Hepatocyte (in vitro differentiated cells): Measurements from ENCODE around the gene RHOT1. TPM values are rescaled to one million over a fixed set of nuclear protein-coding genes. Genes with fewer than 3 reads are reported as not detected.
A peak's percentile ranks its signal among the peaks of the same experiment; 100 is the strongest.
"Not testable (repeated sequence)": the region's sequence is repeated elsewhere in the genome, so short reads cannot be mapped to it uniquely, and the experiment has no call there.

ENCODE experiments used
- DNase-seq: peaks from one replicate; pipeline ENCODE4 v3.0.0-alpha.2; 2016; ENCODE audit warnings: low spot score
- H2AFZ ChIP-seq: fragments of 200-600 bp; sonication (generic); 2 replicates; pipeline ENCODE4 v1.6.0; 2016; ENCODE audit warnings: antibody characterized with exemption, mild to moderate bottlenecking
- H3K27ac ChIP-seq: fragments of 200-600 bp; sonication (generic); 2 replicates; pipeline ENCODE4 v1.5.1; 2016; ENCODE audit warnings: mild to moderate bottlenecking
- H3K27me3 ChIP-seq: fragments of 200-600 bp; sonication (generic); 2 replicates; pipeline ENCODE4 v1.6.1; 2016
- H3K36me3 ChIP-seq: fragments of 200-600 bp; sonication (generic); replicated peaks from 2 replicates; pipeline ENCODE4 v1.5.1; 2016; ENCODE audit warnings: low read depth; ENCODE audit not compliant: insufficient read depth
- H3K4me1 ChIP-seq: fragments of 200-600 bp; sonication (generic); 2 replicates; pipeline ENCODE4 v1.5.1; 2016; ENCODE audit warnings: mild to moderate bottlenecking, moderate library complexity; ENCODE audit not compliant: insufficient read depth
- H3K4me2 ChIP-seq: fragments of 200-600 bp; sonication (generic); 2 replicates; pipeline ENCODE4 v1.6.0; 2016
- H3K4me3 ChIP-seq: fragments of 200-600 bp; sonication (generic); 2 replicates; pipeline ENCODE4 v1.5.1; 2016; ENCODE audit warnings: mild to moderate bottlenecking
- H3K79me2 ChIP-seq: fragments of 200-600 bp; sonication (generic); 2 replicates; pipeline ENCODE4 v1.6.0; 2017; ENCODE audit warnings: mild to moderate bottlenecking
- H3K9me2 ChIP-seq: fragments of 200-600 bp; sonication (generic); replicated peaks from 2 replicates; pipeline ENCODE4 v1.6.0; 2017; ENCODE audit warnings: mild to moderate bottlenecking; ENCODE audit not compliant: insufficient read depth
- H3K9me3 ChIP-seq: fragments of 200-600 bp; sonication (generic); 2 replicates; pipeline ENCODE4 v1.5.1; 2016; ENCODE audit warnings: low read depth, mild to moderate bottlenecking
- H4K20me1 ChIP-seq: fragments of 200-600 bp; sonication (generic); 2 replicates; pipeline ENCODE4 v1.6.0; 2016; ENCODE audit warnings: mild to moderate bottlenecking; ENCODE audit not compliant: insufficient read depth, poor library complexity, severe bottlenecking
- CTCF ChIP-seq: fragments of 200-600 bp; sonication (generic); IDR thresholded peaks from 2 replicates; pipeline ENCODE4 v1.5.1; 2016; ENCODE audit warnings: antibody characterized with exemption, mild to moderate bottlenecking; ENCODE audit not compliant: poor library complexity
- EZH2 ChIP-seq: fragments of 200-600 bp; sonication (generic); IDR thresholded peaks from 2 replicates; pipeline ENCODE4 v1.6.1; 2016; ENCODE audit warnings: antibody characterized with exemption, mild to moderate bottlenecking, borderline replicate concordance
- EZH2phosphoT487 ChIP-seq: fragments of 200-600 bp; sonication (generic); IDR thresholded peaks from one replicate; pipeline ENCODE4 v1.6.1; 2018; ENCODE audit warnings: antibody characterized with exemption, mild to moderate bottlenecking, low read depth, moderate library complexity; ENCODE audit not compliant: unreplicated experiment, severe bottlenecking
- WGBS: methylation state at CpG from one replicate; pipeline ENCODE4 v1.1.6; 2016; ENCODE audit warnings: low lambda C conversion rate; ENCODE audit errors: missing lambda C conversion rate; 5-methylcytosine and 5-hydroxymethylcytosine counted together
- polyA plus RNA-seq: library from polyadenylated mRNA; unstranded; fragments of >200 nt; fragmentation: Nextera tagmentation; extraction: Ambion mirVana; gene quantifications from 2 replicates; pipeline ENCODE4 v1.2.1, GENCODE V29; 2016
- total RNA-seq: library from RNA; depleted of rRNA; stranded (reverse); fragments of >200 nt; gene quantifications from 2 replicates; pipeline ENCODE4 v1.2.3, GENCODE V29; 2014

RHOT1 gene
- total and polyA plus RNA-seq, 2 experiments from 2014 or later = 22.6 to 38.4 TPM

GRCh38 chr17:32174889-32175288 lies 32.6 kb downstream of the RHOT1 start:
- 90% methylated on average over 3 of the region's 3 CpGs for WGBS
- no peak for DNase-seq
- no peaks in the 10 kb centered on the region for H3K36me3 ChIP-seq

GRCh38 chr17:32178679-32179078 lies 36.4 kb downstream of the RHOT1 start:
- not testable (repeated sequence) for H3K79me2 ChIP-seq, H3K9me2 ChIP-seq, H4K20me1 ChIP-seq, H3K4me2 ChIP-seq, H3K27ac ChIP-seq, H3K4me3 ChIP-seq, H3K9me3 ChIP-seq, H3K36me3 ChIP-seq, H2AFZ ChIP-seq, H3K4me1 ChIP-seq, H3K27me3 ChIP-seq, DNase-seq
- WGBS = 100% methylated on average over 15 of the region's 24 CpGs

More at GRCh38 chr17:32174889-32175288, 32.6 kb downstream of the RHOT1 start:
- Histone ChIP-seq H3K4me3 (no peak overlapping the region), H3K79me2 (peaks cover 3% of the 10 kb centered on the region), H3K27me3 (no peaks in the 10 kb centered on the region), H4K20me1 (no peaks in the 10 kb centered on the region), H3K4me1 (no peaks in the 10 kb centered on the region), H3K4me2 (no peak overlapping the region), H3K9me2 (no peaks in the 10 kb centered on the region), H3K9me3 (no peaks in the 10 kb centered on the region), H3K27ac (no peak overlapping the region), H2AFZ (no peak overlapping the region)
- no peak for TF ChIP-seq EZH2phosphoT487
- TF ChIP-seq EZH2 = no peak
- TF ChIP-seq CTCF = no peak

GRCh38 chr17:32179103-32179502 lies 36.8 kb downstream of the RHOT1 start:
- H3K27me3 ChIP-seq, H3K4me3 ChIP-seq, H4K20me1 ChIP-seq, H3K9me3 ChIP-seq, H3K79me2 ChIP-seq, H3K9me2 ChIP-seq, H2AFZ ChIP-seq, DNase-seq, H3K4me2 ChIP-seq, H3K27ac ChIP-seq, H3K36me3 ChIP-seq, H3K4me1 ChIP-seq: not testable (repeated sequence)
- 100% methylated on average over 8 of the region's 23 CpGs for WGBS

- H3K4me2 ChIP-seq, H3K36me3 ChIP-seq, H3K9me2 ChIP-seq, H3K9me3 ChIP-seq, H2AFZ ChIP-seq, H3K4me1 ChIP-seq, H4K20me1 ChIP-seq, H3K79me2 ChIP-seq, H3K27me3 ChIP-seq, DNase-seq, H3K4me3 ChIP-seq: not testable (repeated sequence)
- H3K27ac ChIP-seq = peak overlapping the region; percentile 74
- 100% methylated on average over 4 of the region's 25 CpGs for WGBS
These were observed 37.2 kb downstream of the RHOT1 start for GRCh38 chr17:32179526-32179925.

GRCh38 chr17:32180262-32180661 lies 38.0 kb downstream of the RHOT1 start:
- H3K4me3 ChIP-seq, H2AFZ ChIP-seq, H3K9me3 ChIP-seq, H3K4me1 ChIP-seq, H3K27me3 ChIP-seq, H3K9me2 ChIP-seq, DNase-seq, H3K36me3 ChIP-seq, H3K4me2 ChIP-seq, H3K79me2 ChIP-seq, H4K20me1 ChIP-seq: not testable (repeated sequence)
- peak overlapping the region; percentile 74 for H3K27ac ChIP-seq
- WGBS = 49% methylated on average over 2 of the region's 2 CpGs

GRCh38 chr17:32185875-32186274 lies 43.6 kb downstream of the RHOT1 start:
- Histone ChIP-seq H3K27ac (no peak overlapping the region), H3K4me2 (no peak overlapping the region), H3K4me3 (no peak overlapping the region), H3K36me3 (no peaks in the 10 kb centered on the region), H3K4me1 (no peaks in the 10 kb centered on the region), H3K9me2 (no peaks in the 10 kb centered on the region), H3K27me3 (no peaks in the 10 kb centered on the region), H3K79me2 (no peaks in the 10 kb centered on the region), H4K20me1 (no peaks in the 10 kb centered on the region), H3K9me3 (no peaks in the 10 kb centered on the region), H2AFZ (no peak overlapping the region)
- TF ChIP-seq CTCF (no peak), EZH2phosphoT487 (no peak), EZH2 (no peak)
- DNase-seq = no peak
- WGBS = 98% methylated on average over 2 of the region's 2 CpGs
